GM18873 (cell line): Measurements from ENCODE around the gene GDF7.

Source experiments
- ATAC-seq: cut with Tn5 transposase; IDR thresholded peaks from one replicate; pipeline ENCODE4 v1.9.1; 2021; ENCODE audit warnings: mild to moderate bottlenecking, moderate library complexity, moderate number of reproducible peaks; ENCODE audit not compliant: unreplicated experiment, low FRiP score

Gene GDF7

DNA sequence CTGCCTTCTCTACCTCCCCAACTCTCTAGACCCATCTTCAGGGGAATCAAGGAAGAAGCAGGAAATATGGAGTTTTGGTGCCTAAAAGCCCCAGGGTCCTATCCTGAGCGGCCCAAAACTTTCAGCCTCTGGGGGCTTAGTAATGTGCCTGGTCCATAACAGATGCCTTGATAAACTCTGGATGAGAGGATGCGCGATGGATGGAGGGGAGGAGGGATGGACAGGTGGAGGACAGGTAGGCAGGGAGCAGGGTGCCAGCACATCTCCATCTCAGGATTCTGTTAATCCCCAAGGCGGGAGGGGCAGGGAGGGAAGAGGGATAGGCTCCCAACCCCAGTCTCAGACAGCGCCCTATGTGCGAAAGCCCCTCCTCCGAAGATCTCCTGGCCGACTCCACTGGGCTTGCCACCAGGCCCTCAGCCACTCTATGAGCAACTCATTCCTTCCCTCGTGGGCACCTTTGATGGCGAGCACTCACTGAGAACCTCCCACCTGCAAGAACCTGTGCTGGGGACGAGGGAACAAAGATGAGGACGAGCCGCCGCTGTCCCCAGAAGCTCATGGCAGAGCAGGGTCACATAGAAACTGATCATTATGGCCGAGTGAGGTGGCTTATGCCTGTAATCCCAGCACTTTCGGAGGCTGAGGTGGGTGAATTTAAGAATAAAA lies 39.1 kb upstream of the GDF7 start:
- ATAC-seq: no peak

GRCh38 chr2:20629181-20629580 lies 37.8 kb upstream of the GDF7 start:
- no peak for ATAC-seq

GRCh38 chr2:20629581-20630171 lies 37.3 kb upstream of the GDF7 start:
- no peak for ATAC-seq

DNA sequence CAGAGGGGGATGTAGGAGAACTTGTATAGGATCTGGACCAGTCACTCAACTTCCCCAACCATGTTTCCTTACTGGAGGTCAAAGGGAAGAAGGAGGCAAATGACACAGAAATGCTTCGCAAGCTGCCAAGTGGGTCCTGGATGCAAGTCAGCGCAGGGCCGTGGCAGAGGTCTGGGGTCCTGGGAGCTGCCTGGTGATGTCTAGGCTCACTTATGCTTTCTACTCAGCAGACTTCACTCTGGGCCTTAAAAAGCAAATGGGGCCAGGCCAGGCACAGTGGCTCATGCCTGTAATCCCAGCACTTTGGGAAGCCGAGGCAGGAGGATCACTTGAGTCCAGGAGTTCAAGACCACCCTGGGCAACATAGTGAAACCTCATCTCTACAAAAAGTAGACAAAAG lies 36.0 kb upstream of the GDF7 start:
- no peak for ATAC-seq

DNA sequence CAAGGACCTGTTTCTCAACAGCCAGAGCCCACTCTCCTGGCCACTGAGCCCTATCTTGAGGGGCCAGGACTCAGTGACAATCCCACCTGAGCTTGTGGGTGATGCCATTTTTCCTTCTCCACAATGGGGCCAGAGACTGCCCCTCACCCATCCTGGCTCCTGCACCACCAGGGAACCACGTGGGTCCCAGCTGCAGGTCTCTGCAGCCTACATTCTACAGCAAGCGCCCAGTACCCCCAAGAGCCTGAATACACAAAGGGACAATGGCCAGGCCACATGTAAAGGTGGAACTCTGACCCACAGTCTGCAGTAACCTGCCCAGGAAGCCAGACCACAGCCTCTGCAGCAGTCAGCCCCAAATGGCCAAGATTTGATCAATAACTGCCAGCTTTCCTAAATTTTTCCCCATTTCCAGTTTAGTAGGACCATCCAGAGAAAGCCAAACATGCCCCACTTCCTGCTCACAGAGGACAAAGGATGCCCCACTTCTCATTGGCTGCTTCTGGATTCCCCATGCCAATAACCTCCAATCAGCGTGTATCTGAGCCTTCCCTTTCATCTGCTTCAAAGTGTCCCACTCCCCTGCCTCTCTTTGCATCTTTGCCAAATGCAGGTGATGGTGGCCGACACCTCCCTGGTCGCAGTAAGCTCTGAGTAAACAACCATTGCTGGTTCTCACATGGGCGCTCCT lies 35.2 kb upstream of the GDF7 start:
- no peak for ATAC-seq

- ATAC-seq: no peak
These were observed 34.4 kb upstream of the GDF7 start for GRCh38 chr2:20632446-20632990.

- no peak for ATAC-seq
These were observed 33.9 kb upstream of the GDF7 start for GRCh38 chr2:20633001-20633400.

DNA sequence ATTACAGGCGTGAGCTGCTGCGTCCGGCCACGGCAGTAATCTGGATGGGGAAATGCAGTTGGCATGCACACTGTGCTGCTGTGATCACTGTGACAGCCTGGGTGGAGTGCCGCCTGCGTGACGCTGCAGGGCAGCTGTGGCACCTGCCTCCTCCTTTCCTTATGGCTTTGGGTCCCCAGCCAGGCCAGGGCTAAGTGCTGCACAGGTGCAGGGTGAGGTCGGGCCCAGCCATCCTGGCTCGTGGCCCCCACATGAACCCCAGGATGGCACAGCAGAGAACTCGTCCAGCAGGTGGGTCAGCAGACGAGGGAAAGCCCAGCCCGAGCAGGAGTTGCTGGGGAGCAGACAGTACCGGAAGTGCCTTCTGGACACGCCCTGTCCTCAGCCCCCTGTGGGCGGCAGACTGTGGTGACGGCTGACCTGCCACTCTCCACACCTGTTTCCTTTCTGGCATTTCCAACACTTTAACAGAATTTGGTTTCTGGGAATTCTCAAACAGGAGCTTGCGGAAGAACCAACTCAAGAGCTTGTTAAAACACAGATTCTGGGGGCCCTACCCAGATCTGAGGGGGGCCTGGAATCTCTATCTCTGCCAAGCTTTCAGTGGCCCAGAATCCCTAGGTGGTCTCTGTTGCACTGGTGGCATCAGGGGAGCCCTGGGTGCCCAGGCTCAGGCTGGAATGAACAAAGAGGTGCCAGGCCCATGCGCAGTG lies 33.0 kb upstream of the GDF7 start:
- ATAC-seq: no peak

GRCh38 chr2:20634507-20635112 lies 32.3 kb upstream of the GDF7 start:
- no peak for ATAC-seq

GRCh38 chr2:20635113-20635510 lies 31.8 kb upstream of the GDF7 start:
- no peak for ATAC-seq

GRCh38 chr2:20635675-20636584 lies 31.0 kb upstream of the GDF7 start:
- no peak for ATAC-seq

DNA sequence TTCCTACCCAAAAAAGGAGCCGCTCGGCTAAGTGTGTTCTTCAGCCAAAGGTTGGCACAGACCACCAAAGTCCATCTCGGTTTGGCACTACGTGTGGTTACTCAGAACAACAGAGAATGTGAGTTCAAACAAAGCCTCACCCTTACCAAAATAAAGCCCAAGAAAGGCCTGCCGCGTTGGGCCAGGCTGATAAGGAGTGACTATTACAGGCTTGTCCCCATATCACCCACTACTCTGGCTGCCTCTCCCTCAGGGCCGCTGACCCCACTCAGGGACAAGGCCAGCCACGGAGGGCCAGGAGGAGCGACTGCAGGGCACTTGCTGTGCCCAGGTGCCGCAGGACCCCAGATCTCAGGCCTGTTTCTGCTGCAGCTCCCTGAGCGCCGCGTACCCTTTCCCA lies 29.8 kb upstream of the GDF7 start:
- no peak for ATAC-seq

DNA sequence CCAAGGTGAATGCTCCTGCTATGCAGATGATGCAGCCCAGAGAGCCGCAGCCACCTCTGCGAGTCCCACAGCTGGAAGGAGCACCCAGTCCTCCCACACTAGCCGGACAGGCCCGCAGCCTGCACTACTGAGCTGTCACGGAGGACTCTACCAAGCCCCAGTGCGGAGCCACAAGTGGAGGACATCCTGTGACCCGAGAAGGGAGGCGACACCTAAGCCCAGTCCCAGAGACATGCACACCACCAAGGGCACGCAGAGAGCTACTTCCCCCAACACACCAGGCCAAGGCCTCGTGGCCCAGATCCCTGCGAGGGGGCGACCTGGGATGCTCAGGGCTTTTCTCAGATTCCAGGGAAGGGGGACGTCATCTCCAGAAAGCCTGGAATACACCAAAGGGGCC lies 28.9 kb upstream of the GDF7 start:
- ATAC-seq: no peak

GRCh38 chr2:20638646-20639430 lies 28.1 kb upstream of the GDF7 start:
- no peak for ATAC-seq

GRCh38 chr2:20640411-20641122 lies 26.4 kb upstream of the GDF7 start:
- ATAC-seq: no peak

DNA sequence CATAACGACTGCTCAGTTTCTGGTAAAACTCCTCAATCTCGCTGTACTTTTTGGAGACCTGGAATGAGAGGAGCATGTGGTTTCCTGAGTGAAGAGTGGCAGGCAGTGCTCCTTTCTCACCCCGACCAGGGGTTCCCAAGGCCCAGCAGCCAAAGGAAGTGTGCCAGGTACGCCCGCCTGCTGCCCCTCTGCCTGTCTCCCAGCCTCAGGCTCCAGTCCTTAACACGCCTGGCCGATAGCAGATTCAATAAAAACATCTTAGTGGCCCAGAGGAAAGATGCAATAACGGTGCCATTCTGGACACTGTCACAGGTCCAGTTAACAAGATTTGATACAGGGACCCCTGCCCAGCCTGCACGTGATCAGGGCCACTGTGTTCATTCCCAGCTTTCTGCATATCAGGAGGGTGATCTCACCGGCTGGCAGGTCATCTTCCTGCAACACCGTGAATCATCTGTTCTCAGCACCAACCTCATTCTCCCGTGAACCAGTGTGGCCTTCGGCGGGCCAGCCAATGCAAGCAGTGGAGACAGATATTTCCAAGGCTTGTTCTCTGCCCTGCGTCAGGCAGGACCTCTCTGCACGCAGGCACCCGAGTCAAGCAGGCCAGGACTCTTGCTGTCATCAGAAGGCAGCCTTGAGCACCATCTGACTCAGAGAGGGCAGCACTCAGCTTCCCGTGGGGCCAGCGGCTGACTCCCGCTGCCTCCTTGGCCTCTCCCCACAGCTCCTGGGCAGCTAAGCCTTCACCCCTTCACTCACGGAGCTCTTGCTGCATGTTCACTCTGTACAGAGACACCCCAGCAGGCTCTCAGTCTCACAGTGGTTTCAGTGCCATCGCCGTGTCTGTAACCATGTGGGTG lies 25.6 kb upstream of the GDF7 start:
- no peak for ATAC-seq
